Measurements from ENCODE around the gene KCNK6.
A peak's percentile ranks its signal among the peaks of the same experiment; 100 is the strongest.

The KCNK6 gene

DNA sequence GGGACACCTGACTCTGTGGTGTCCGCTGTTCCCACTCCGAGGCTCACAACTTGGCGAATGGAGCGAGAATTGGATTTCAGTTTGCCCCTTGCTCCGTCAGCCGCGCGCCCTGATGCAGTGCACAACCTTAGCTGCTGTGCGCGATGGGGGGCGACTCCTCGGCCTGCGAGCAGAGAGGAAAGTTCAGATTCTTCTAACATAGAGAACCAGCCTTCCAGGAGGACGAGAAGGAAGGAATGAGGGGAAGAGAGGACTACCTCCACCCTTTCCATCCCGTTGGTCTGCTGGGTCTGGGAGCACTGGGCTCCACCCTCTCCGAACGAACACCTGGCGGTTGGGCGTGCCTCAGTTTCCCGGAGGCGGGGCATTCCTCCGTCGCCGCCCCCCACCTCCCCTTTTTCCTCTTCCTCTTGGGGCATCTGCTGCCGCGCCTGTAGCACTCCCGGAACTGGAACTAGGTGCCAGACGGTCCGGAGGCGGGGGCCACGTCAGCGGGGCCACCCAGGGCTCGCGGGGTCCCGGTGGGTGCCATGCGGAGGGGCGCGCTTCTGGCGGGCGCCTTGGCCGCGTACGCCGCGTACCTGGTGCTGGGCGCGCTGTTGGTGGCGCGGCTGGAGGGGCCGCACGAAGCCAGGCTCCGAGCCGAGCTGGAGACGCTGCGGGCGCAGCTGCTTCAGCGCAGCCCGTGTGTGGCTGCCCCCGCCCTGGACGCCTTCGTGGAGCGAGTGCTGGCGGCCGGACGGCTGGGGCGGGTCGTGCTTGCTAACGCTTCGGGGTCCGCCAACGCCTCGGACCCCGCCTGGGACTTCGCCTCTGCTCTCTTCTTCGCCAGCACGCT lies at the start of gene KCNK6:
TSS of gene KCNK6 (plus strand) at position 425 of the 838 bp plus-strand sequence. CDS start at position 531, 106 bp downstream.
- DNase-seq (ENCODE audit: low spot score), result no peak

DNA sequence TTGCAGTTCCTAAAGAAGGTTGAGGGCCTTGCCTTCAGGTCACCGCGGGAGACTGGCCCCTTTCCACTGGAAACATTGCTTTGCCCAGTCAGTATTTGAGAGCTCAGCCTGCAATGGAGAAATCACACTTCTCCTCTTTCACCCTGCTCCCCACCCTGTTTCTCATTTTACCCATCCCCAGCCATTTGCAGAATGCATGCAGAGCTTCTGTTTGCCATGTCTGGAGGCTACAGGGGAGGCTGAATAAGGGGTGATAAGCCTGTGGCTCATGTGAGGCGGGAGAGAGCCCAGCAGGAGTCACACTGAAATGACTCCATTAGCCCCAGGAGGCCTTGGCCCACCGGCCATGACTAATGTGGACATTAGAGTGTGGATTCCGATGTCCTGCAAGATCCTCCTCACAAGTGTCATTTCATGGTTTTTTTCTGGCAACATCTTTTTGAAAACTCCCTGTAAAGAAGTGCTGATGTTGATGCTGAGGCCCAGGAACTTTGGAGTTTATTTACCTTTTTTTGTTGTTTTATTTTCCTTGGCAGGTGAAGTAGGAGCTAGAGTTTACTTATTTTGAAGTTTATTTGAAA lies 49.0 kb upstream of the KCNK6 start:
- DNase-seq (ENCODE audit: low spot score), result no peak

DNA sequence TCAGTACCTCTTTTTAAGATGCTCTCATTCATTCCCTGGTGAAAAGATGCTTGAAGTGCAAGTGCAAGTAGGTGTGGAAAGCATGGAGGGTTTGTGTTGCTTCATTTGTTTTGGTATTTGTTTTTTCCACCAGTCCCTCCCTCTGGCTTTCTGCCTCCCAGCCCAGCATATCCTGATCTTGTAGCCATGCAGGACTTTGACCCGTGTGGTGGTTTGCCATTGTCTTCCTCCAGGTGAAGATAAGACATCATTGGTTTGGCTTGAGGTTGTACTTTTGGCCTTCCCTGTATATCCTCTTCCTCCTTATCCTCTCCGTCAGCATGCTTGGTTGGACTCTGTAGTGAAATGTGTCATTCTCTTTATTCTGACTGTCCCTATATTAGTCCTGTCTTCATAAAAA lies 46.1 kb upstream of the KCNK6 start:
- DNase-seq (ENCODE audit: low spot score), result no peak

DNA sequence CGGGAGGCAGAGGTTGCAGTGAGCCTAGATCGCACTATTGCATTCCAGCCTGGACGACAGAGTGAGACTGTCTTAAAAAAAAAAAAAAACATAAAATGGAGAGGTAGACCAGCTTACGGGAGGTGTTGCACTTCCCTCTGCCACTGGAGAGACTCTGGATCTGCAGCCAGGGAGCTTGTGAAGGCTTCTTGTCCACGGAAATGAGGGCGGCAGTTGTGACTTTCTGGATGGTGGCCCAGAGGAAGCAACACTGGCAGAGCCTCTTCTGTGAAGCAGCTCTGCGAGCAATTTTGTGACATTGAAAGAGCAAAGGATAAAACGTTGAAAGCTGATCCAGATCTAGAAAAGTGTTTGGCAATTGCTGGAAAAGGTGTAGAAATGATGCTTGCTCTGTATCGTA lies 44.9 kb upstream of the KCNK6 start:
- peak; percentile 82 for DNase-seq (ENCODE audit: low spot score)

DNA sequence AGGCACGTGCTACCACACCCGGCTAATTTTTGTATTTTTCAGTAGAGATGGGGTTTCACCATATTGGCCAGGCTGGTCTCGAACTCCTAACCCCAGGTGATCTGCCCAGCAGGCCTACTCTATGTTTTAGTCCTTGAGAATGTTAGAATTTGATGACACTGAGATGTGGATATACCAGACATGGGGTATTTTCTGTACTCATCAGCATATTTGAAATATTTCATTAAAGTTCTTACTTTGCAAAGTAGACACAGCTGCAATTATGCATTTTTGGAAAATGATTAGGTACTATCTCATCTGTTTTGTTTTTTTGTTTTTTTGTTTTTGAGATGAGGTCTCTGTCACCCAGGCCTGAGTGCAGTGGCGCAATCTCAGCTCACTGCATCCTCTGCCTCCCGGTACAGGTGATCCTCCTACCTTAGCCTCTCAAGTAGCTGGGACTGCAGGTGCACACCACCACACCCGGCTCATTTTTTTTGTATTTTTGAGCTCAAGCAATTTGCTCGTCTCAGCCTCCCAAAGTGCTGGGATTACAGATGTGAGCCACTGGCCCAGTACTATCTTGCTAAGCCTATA lies 42.6 kb upstream of the KCNK6 start:
- no peak for DNase-seq (ENCODE audit: low spot score)

DNA sequence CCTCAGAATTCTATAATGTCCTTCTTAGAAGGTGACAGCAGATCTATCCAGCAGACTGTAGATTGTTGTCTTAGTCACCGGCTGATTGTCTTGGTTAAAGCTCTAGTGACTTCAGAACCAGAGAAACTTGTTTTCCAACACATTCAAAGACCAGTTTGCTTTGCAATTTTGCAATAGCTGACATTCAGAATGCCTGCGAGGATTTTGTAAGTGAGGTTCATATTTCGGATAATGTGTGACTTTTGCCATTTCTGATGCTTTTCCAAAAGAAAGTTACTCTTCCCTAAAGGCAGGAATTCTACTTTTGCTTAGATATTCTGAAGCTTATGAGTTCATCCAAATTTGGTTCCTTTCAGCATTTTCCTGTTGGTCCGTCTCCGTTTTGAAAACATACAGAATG lies 42.1 kb upstream of the KCNK6 start:
- no peak for DNase-seq (ENCODE audit: low spot score)

DNA sequence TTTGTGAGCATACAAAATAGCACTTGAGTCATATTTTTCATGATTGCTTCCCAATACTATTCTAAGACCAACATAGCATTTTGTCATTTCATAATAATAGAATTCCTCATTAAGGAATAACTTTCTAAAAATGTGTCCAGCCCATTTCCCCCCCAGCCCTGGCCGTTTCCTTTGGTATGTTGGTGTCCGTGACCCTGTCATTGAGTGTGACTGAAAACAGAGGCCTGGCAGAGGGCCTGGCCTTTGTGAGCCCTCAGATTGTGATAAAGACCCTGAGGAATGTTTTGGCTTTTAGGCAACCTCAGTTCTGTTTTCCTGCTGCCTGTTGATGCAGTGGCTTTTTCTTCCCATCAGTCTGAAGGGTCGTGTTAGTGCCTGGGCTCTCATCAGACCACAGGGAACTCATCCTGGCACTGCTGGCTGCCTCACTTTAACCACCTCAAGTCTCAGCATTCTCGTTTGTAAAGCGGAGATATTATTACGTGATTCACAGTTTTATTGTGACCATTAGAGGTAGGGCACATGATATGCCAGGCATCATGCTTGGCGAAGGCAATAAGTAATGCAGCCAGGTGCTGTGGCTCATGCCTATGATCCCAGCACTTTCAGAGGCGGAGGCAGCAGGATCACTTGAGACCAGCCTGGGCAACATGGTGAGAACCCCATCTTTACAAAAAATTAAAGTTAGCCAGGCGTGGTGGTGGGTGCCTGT lies 41.5 kb upstream of the KCNK6 start:
- no peak for DNase-seq (ENCODE audit: low spot score)

DNA sequence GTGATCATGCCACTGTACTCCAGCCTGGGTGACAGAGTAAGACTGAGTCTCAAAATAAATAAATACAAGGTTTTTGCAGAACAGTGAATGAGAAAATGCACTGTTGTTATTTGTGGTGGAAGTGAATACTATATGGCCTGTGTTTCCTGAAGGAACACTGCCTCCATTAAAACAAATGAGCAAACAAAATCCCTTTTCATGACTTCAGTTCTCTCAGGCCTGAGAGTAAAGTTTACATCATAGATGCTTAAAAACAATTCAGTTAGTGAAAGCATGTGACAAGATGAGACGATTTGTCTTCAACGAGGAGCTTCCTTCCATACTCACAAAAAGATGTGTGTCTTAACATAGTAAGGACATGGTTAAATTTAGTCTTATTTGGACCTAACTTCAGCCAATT lies 40.9 kb upstream of the KCNK6 start:
- DNase-seq (ENCODE audit: low spot score), result no peak

DNA sequence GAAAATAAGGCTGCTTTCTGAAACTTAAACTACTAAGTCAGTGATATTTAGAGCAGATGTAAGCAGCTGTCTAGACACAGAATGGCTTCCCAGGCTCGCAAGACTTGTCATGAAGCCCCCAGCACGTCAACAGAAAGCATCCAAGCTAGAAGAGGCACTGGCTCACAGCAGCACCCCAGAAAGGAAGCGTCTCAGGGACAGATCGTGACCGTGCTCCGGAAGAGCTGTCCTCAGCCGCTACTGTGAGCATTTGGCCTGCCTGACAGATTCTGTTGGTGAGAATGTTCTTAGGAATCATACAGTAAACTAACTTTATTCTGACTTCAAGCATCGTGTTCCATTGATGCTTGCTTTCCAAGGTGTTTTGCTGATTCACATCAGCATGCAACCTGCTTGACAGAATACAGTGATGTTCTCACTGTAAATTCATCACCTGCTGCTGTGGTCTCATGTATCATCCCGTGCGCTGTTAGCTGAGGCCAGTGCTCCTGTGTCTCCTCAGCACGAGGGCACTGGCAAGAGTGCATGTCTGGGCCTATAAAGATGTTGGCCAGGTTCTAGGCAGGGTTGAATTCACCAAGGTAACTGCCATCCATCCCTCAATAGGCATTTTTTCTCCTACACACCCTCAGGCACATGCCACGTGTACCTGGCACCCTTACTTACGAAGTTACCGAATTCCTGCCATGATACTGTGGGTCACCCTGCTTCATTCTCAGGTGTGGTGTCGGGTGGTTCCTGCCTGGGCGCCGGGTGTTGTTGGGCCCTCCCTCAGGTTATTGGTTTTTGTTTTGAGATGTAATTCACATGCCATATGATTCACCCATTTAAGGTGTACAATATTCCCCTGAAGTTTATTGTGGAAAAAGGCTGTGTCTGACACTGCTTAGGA lies 39.4 kb upstream of the KCNK6 start:
- DNase-seq (ENCODE audit: low spot score), result no peak

DNA sequence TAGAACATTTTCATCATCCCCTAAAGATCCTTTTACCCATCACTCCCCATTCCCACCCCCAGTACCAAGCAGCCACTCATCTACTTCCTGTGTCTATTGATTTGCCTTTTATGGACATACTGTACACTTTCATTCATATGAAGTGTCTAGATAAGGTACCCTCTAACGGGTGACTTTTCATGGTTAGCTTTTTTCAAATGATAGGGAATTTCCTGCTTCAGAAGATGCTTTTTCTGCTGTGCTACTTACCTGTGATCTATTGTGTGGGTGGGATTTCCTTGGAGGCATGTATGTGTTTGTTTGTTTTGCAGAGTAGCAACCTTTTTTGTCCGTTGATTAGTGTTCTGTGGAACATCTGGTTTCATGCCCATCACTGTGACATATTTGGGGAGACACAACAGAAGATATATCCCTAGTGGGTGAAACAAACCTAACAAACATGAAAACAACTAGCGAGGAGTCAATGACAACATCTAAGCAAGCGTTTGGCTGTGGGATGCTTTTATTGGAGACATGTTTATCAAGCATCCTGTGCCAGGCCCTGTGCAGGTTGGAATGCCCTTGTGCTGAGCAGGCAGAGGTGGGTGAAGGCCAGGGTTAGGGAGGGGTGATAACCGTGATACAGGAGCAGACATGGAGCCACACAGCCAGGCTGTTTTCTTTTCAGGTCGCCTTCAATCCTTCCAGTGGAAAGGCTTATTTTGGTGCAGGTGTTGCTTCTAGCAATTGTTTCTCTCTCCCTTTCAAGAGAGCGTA lies 37.7 kb upstream of the KCNK6 start:
- no peak for DNase-seq (ENCODE audit: low spot score)

DNA sequence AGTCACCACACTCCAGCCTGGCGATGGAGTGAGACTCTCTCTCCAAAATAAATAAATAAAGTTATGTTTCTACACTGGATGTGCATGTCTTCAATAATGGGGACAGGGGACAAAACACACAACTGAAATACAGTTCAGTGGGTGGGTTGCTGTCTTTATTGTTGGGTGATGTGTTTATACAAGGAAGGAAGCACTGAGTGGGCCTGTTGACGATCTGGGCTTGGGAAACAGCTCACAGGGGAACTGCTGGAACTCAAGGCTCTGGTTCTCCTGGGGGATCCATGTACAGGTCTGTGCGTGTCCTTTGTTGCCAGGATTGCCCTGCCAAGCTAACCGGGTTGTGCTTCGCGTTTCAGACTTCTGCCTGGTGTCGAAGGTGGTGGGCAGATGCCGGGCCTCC lies 36.4 kb upstream of the KCNK6 start:
- DNase-seq (ENCODE audit: low spot score), result no peak

DNA sequence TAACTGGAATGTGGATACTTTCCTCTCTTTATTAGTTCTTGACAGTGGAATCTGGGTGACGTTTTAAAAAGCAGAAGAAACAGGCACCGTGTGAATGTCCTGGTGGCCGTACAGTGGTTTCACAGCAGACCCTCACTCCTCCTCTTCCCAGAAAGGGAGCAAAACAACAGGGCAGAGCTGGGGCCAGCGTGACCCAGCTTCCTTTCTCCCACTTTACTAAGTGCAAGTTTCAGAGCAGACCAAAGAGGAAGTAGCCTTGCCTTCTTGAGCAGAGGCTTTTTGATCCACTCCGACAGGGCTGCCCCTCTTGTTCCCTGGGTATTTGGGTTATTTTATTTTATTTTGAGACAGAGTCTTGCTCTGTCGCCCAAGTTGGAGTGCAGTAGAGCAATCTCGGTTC lies 35.2 kb upstream of the KCNK6 start:
- no peak for DNase-seq (ENCODE audit: low spot score)

DNA sequence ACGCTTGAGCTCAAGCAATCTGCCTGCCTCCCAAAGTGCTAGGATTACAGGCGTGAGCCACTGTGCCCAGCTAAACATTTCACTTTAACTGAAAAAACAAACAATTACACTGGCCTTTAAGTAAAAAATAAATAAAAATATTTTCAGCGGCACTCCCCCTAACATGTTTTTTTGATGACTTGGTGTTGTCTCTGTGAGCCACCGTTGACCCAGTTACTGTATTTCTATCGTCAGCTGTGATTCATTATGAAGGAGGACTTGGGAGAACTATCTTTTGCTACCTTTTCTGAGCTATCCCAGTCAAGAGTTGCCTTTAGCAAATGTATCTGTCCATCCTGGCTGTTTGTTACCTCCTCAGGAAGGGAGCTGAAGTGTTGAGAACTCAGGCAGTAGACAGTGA lies 34.1 kb upstream of the KCNK6 start:
- DNase-seq (ENCODE audit: low spot score), result no peak

DNA sequence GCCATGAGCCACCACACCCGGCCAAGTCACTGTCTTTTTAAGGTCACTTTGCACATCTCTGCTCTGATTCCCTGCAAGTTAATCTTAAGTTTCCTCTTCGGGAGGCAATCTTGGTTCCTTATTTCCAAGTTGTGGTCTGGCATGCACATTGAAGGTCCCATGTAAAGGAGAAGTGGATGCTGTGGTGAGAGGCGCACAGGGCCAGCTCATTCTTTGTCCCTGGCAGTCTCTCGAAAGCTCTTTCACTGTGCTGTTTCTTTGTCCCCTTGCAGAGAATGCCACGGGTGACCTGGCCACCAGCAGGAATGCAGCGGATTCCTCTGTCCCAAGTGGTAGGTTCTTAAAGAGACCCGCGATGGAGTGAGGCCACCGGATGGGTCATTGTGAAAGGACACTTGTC lies 32.0 kb upstream of the KCNK6 start:
- DNase-seq (ENCODE audit: low spot score), result peak; percentile 24

DNA sequence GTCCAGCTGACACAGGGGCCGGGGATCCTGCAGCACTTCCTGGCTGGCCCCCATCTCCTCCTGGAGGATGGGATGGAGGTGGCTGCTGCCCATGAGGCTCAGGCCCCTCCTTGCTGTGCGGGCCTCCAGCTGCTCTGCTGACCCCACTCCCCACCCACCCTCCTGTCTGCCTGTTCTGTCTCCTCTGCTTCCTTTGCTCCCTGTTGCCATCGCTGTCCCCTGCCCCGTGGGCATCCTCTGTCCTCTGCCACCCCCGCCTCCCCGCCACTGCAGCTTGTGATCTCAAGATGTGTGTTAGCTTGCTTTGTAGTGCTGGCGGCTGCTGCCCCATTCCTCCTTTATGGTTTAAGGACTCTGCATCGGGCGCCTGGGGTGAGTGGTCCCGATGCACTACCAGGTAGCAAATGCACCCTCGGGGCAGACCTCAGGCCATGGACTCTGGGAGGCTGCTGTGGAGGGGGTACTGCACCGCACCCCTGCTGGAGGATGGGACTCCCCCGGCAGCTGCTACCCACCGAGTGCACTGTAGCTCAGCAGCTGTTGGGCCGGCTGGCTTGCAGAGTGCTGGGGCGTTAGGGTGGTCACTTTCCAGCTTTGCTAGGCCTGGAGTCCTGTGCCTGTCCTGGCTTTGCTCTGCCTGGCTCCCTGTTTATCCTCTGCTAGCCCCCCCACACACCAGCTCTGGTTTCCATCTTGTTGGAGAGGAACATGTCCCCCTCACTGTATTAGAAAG lies 31.4 kb upstream of the KCNK6 start:
- DNase-seq (ENCODE audit: low spot score), result no peak

DNA sequence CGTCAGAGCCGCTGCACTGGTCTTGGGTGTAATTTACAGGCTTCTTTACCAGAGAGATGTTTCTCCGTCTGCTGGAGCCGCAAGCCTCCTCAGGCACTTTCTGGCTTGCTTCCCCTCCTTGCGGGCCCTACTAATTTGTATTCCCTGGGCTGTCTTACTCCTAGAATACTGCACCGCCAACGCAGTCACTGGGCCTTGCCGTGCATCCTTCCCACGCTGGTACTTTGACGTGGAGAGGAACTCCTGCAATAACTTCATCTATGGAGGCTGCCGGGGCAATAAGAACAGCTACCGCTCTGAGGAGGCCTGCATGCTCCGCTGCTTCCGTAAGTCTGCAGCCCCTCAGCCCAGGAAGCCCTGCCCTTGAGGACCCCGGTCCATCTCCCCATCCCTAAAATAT lies 29.7 kb upstream of the KCNK6 start:
- peak; percentile 40 for DNase-seq (ENCODE audit: low spot score)

DNA sequence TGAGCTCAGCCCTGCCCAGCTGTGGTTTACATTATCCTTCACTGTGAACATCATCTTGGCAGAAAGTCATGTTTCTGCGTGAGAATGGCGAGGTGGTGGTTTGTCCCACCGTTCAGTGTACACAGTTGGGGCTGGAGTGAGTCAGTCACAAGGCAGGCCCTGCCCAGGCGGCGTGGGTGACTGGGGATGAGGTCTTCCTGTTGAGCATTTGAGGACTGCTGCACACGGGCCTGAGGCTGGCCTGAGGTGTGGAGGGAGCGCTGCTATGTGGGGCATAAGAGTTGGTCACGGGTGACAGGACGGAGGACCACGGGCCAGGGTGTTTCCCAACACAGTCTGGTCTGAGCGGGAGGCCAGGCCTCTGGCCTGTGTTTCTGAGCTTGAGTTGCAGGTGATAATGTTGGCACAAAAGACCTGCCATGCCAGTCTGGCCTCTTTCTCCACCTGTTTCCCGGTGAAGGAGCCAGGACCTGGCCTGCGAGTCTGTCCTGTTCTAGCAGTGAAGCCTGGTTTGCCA lies 29.0 kb upstream of the KCNK6 start:
- no peak for DNase-seq (ENCODE audit: low spot score)

DNA sequence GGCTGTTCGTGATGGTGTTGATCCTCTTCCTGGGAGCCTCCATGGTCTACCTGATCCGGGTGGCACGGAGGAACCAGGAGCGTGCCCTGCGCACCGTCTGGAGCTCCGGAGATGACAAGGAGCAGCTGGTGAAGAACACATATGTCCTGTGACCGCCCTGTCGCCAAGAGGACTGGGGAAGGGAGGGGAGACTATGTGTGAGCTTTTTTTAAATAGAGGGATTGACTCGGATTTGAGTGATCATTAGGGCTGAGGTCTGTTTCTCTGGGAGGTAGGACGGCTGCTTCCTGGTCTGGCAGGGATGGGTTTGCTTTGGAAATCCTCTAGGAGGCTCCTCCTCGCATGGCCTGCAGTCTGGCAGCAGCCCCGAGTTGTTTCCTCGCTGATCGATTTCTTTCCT lies 27.8 kb upstream of the KCNK6 start:
- DNase-seq (ENCODE audit: low spot score), result no peak

DNA sequence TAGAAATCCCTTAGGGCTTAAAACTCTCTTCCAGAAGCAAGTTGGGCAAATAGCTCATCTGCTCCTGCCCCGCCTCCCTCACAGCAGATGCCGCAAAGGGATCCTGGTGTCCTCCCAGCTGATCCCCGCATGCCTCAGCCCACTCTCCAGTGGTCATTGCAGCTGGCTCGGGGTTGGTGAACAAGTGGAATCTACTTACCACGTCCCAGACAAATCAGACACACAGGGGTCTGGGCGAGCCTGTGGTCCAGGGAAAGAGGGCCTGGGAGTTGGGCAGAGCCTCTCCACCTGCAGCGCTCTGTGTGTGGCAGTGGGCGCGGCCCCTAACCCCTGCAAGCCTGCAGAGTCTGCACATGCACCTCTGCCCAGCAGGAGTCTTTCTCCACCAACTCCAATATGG lies 26.4 kb upstream of the KCNK6 start:
- DNase-seq (ENCODE audit: low spot score), result no peak

DNA sequence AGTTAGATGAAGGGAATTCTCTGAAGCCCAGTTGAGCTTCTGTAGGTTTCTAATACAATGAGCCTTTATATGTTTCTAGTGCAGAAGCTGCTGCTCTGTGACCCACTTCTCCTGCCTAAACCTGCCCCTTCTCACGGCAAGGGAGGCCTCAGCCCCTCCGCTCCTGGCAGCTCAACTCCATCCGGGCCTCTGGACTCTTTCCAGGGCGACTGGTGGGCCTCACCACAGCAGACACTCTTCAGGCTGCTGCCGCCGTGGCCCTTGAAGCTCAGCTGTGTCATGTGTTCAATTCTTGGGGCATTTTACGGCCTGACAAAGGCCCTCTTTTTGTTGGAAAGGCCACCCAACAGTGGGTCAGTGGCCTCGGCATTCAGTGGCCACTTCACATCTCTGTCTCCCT lies 25.6 kb upstream of the KCNK6 start:
- DNase-seq (ENCODE audit: low spot score), result no peak

Measured in putamen (tissue), 1 donor.